Dendritic cell treated with granulocyte-macrophage colony-stimulating factor and Interleukin-4, amounts not matched to agents 40 ng/mL and 50 ng/mL, for 4 days (primary cell): ENCODE measurements around the gene C1orf198.

Experiments used
- H3K27ac Mint-ChIP-seq: one replicate; pipeline ENCODE4 v1.8.0; 2022; ENCODE audit warnings: mild to moderate bottlenecking, mixed read lengths
- H3K27me3 Mint-ChIP-seq: one replicate; pipeline ENCODE4 v1.8.0; 2022; ENCODE audit warnings: mild to moderate bottlenecking, mixed read lengths
- H3K36me3 Mint-ChIP-seq: one replicate; pipeline ENCODE4 v1.8.0; 2022; ENCODE audit warnings: low read depth, mixed read lengths
- H3K4me1 Mint-ChIP-seq: one replicate; pipeline ENCODE4 v1.8.0; 2022; ENCODE audit warnings: low read depth, mixed read lengths
- H3K4me3 Mint-ChIP-seq: one replicate; pipeline ENCODE4 v1.8.0; 2022; ENCODE audit warnings: mild to moderate bottlenecking, moderate library complexity, mixed read lengths
- H3K9me3 Mint-ChIP-seq: one replicate; pipeline ENCODE4 v1.8.0; 2022; ENCODE audit warnings: mixed read lengths
- intact Hi-C: fragments of 100-400 bp; cut with micrococcal nuclease; formaldehyde crosslinking; loops from one replicate; pipeline ENCODE4 v1.15.0; 2022

C1orf198 gene

GRCh38 chr1:230794871-230795605 is 73.3 kb downstream of the C1orf198 start:
- Mint-ChIP-seq H3K27ac (no peak overlapping the region), H3K4me1 (no peaks in the 10 kb centered on the region), H3K36me3 (no peaks in the 10 kb centered on the region), H3K9me3 (no peaks in the 10 kb centered on the region), H3K27me3 (peaks cover 4% of the 10 kb centered on the region), H3K4me3 (no peak overlapping the region)
- intact Hi-C loops: loop anchor here (5.0 kb wide), 1 partner anchor 417 kb away; no protein-coding TSS in a partner anchor

- intact Hi-C loops: no loop called here
- Mint-ChIP-seq H3K27ac (no peak overlapping the region), H3K4me3 (no peak overlapping the region)
Measured at GRCh38 chr1:230794431-230794830, 73.9 kb downstream of the C1orf198 start.

GRCh38 chr1:230793463-230793745 is 74.9 kb downstream of the C1orf198 start:
- Mint-ChIP-seq H3K27ac (no peak overlapping the region), H3K27me3 (peaks cover 6% of the 10 kb centered on the region), H3K4me3 (no peak overlapping the region), H3K36me3 (no peaks in the 10 kb centered on the region), H3K9me3 (no peaks in the 10 kb centered on the region), H3K4me1 (no peaks in the 10 kb centered on the region)
- intact Hi-C loops: no loop called here

More at GRCh38 chr1:230794431-230794830, 73.9 kb downstream of the C1orf198 start:
- H3K9me3 Mint-ChIP-seq: no peaks in the 10 kb centered on the region
- H3K36me3 Mint-ChIP-seq: no peaks in the 10 kb centered on the region
- H3K27me3 Mint-ChIP-seq: peaks cover 3% of the 10 kb centered on the region
- no peaks in the 10 kb centered on the region for H3K4me1 Mint-ChIP-seq

- Mint-ChIP-seq H3K4me1 (no peaks in the 10 kb centered on the region), H3K36me3 (no peaks in the 10 kb centered on the region), H3K27me3 (peaks cover 6% of the 10 kb centered on the region), H3K9me3 (no peaks in the 10 kb centered on the region), H3K27ac (no peak overlapping the region), H3K4me3 (no peak overlapping the region)
- intact Hi-C loops: no loop called here
Measured at GRCh38 chr1:230792691-230793462, 75.4 kb downstream of the C1orf198 start.

GRCh38 chr1:230791986-230792564 is 76.2 kb downstream of the C1orf198 start:
- no peak overlapping the region for H3K27ac Mint-ChIP-seq
- intact Hi-C loops: no loop called here
- peaks cover 6% of the 10 kb centered on the region for H3K27me3 Mint-ChIP-seq
- no peaks in the 10 kb centered on the region for H3K36me3 Mint-ChIP-seq
- H3K9me3 Mint-ChIP-seq: no peaks in the 10 kb centered on the region
- no peak overlapping the region for H3K4me3 Mint-ChIP-seq
- H3K4me1 Mint-ChIP-seq: no peaks in the 10 kb centered on the region

GRCh38 chr1:230790026-230790425 is 78.3 kb downstream of the C1orf198 start:
- Mint-ChIP-seq H3K36me3 (no peaks in the 10 kb centered on the region), H3K9me3 (no peaks in the 10 kb centered on the region), H3K4me3 (no peak overlapping the region), H3K4me1 (no peaks in the 10 kb centered on the region), H3K27me3 (peaks cover 6% of the 10 kb centered on the region), H3K27ac (no peak overlapping the region)
- intact Hi-C loops: no loop called here

- no peak overlapping the region for H3K27ac Mint-ChIP-seq
- H3K9me3 Mint-ChIP-seq: no peaks in the 10 kb centered on the region
- H3K4me1 Mint-ChIP-seq: no peaks in the 10 kb centered on the region
- H3K36me3 Mint-ChIP-seq: no peaks in the 10 kb centered on the region
- intact Hi-C loops: no loop called here
- peaks cover 5% of the 10 kb centered on the region for H3K27me3 Mint-ChIP-seq
- H3K4me3 Mint-ChIP-seq: no peak overlapping the region
Measured at GRCh38 chr1:230788561-230789275, 79.6 kb downstream of the C1orf198 start.

- peaks cover 6% of the 10 kb centered on the region for H3K27me3 Mint-ChIP-seq
Measured at GRCh38 chr1:230787471-230787870, 80.8 kb downstream of the C1orf198 start.

More at GRCh38 chr1:230787471-230787870, 80.8 kb downstream of the C1orf198 start:
- no peak overlapping the region for H3K27ac Mint-ChIP-seq
- intact Hi-C loops: no loop called here
- H3K4me1 Mint-ChIP-seq: no peaks in the 10 kb centered on the region
- no peak overlapping the region for H3K4me3 Mint-ChIP-seq
- H3K9me3 Mint-ChIP-seq: no peaks in the 10 kb centered on the region
- no peaks in the 10 kb centered on the region for H3K36me3 Mint-ChIP-seq
